HG02763 (cell line): ENCODE measurements around the gene ATP8A2.

ENCODE experiments used
- ATAC-seq: cut with Tn5 transposase; IDR thresholded peaks from one replicate; pipeline ENCODE4 v1.9.1; 2021; ENCODE audit warnings: mild to moderate bottlenecking, moderate library complexity; ENCODE audit not compliant: unreplicated experiment

ATP8A2 gene

DNA sequence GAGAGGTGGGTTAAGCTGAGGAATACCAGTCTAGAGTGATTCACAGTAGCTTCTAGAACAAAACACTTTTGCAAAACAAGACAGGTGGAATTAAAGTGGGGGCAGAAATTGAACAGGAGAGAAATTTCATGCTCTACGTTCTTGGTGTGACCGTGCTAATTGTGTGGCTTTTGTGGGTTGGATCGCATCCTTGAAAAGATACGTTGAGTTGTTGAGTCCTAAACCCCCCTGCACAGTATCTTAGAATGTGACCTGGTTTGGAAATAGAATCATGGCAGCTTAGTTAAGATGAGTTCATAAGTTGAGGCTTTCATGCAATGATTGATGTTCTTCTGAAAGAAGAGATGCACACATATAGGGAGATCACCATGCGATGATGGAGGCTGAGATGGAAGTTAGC, 308.2 kb downstream of the ATP8A2 start:
- no peak for ATAC-seq

DNA sequence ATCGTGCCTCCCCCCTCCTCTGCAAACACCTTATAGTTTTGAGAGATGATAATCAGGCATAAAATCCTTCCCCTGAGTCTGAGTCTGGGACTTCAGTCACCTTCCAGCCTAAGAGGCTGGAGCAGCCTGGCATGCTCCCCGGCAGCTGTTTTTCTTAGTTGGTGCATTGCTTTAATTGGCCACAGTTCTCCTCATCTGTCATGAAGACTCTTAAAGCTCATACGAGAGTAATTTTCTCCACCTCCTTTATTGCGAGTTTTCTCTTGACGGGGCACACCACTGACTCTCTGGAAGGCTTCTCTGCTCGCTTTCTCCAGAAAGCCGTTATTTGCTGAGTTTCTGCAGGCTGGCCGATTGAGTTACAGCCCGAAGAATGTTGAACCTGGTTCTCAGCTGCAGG, 310.5 kb downstream of the ATP8A2 start:
- no peak for ATAC-seq

DNA sequence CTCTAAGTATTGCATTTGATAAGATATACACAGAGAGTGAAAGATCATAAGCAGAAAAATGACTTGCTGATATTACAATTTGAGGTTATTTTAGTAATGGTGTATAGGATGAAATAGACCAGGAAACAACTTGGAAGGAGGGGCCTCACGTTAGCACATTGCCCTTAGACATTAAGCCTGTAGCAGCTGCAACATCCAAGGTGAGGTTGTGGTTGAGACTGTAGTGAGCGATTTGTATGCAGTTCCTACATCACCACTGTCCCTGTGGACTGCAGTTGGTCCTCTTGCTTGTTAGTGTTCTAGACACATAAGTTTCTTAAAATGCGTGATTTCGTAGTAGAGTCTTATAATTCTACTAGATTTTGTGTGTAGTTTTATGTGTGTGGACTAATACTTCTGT, 311.3 kb downstream of the ATP8A2 start:
- ATAC-seq, result no peak

DNA sequence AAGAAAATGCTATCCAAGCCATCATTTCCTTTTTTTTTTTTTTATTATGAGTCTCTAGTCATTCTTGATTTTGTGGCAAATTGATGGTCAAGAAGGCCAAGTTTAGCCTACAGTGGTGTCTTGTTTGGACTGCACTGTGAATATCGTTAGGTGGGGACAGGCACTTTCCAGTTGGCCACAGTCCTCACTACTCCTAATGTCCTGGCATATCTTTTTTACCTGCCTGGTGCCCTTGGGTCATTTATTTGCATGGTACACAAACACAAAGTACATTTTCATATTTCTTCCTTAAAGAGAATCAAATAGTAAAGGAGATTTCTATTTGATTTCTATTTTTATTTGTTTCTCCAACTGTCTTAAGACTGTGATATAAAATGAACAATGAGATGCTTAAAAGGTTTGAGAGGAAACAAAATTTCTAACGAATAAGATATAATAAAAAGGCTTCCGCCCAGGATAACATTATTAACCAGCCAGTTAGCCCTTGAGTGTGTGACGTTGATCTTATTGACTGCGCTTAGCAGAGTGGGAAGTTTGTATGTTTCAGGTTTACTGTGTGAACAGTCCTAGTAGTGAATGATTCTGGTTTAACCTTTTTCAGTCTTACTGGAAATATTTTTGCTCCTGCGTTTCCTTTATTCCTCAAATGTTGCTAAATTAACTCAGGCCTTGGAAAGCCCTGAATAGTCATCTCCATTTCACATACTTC, 312.0 kb downstream of the ATP8A2 start:
- no peak for ATAC-seq

DNA sequence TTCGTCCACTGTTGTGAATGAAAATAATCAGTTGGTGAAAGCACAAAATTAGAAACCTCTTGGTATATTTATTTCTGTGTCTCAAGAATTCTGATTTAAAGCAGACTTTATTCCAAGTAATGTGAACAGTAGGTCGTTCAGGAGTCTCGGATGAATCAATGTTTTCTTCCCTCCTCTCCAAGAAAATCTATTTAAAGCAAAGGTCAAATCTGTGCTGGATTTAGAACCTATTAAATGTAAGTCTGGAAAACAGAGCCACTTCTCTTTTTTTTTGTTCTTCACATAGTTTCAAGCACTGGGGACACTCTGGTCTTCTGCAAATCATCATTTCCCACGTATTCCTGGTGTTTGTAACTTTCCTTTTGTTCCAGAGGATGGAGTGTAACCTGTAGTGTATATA, 312.7 kb downstream of the ATP8A2 start:
- no peak for ATAC-seq

DNA sequence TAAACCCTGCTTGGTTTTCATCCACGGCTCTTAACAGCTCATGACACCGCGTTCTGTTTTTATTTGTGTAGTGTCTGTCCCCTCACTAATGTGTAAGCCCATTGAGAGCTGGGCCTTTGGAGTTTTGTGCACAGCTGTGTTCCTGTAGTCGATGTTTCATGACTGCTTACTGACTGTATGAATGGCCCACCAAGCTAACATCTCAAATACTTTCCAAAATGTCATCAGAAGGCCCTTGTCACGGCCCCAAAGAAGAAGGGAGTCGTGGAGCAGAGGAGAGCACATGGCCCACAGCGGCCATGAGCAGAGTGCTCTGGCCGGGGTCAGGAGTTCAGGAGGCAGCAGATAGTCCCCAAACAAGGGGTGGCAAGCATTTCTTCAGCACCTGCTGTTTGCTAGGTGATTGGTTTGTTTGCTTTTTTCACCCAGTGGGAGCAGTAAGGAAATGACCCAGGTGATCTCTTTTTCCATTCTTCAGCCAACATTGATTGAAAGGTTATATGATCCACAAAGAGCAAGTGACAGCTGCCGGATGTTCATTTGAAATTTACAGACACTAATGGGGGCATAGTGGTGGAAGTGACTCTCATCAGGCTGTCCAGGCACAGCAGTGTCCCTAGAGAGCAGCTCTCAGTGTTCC, 315.2 kb downstream of the ATP8A2 start:
- ATAC-seq, result no peak

DNA sequence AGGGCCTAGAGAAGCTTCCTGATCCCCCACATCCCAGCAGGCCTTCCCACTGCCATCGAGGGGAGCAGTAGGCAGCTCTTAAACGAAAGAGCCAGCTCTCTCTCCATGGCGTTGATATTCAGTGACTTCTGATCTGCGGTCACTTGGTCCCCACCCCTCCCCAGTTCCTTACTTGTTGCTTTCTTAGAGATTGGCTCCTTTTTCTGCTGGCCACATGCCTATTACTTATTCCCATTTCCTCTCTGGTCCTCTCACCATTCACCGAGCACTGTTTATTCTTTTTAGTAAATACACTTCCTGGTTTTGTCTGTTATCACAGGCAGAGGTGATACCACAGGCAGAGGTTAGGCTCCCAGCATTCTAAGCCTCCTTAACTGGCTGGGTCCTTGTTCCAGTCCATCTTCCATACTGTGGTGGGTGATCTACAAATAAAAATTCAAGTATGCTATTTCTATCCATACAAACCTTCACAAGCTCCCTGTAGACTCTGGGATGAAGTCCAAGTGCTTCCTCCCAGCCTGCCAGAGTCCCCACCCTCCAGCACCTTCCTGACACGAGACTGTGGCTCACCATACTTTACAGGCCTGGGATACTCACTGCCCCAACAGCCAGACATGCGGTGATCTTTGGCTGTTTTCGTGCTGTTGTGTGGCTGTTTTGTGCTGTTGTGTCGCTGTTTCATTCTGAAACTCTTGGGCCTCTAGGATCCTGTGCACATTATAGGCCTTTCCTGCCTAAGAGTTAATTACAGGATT, 315.9 kb downstream of the ATP8A2 start:
- ATAC-seq, result no peak

DNA sequence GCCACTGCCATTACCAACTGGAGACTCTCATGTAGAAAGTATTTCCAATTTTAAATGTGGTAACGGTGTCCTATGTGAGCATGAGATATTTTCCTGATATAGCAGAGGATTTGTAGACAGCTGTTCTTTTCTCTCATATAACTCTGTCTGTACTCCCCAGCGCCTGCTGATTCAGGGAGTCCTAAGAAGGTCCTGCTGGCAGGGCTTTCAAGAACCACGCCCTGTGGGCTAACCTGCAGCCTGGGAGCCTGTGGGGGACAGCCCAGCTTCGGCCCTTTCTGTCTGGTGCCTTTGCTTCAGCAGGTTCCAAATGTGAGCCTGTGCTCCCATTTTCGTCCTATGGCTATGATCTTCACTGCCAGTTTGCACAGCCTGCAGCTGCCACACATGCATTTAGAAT, 316.8 kb downstream of the ATP8A2 start:
- no peak for ATAC-seq

DNA sequence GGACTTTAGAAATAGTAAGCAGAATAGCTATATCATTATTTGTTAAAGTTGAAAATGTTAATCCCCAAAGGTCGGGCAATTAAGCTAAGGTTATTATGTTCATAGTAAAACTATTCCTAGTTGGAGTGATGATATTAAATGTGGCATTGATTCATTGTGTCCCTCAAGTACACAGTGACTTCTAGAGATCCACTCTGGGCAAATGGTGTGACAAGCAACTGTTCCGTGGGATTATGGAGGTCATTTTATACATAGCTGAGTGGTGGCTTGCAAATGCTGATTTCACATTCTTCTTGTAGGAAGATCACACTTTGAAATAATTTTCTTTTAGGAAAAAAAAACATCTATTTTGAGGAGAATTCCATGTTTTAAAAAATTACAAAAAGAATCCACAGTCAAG, 317.8 kb downstream of the ATP8A2 start:
- ATAC-seq, result no peak

DNA sequence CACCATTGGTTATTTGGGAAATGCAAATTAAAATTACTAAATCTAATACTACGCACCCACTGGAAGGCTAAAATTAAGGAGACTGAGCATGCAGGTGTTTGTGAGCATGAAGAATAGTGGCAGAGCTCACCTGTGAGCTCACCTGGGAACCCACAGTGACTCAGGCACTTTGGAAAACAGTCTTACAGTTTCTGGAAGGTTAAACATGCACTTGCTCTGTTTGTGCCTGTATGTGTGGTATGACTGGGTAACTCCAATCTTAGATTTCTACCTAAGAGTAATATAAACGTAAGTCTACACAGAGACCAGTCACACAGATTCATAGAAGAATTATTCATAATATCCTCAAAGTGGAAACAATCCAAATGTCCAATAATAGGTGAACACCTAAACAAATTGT, 318.8 kb downstream of the ATP8A2 start:
- no peak for ATAC-seq

DNA sequence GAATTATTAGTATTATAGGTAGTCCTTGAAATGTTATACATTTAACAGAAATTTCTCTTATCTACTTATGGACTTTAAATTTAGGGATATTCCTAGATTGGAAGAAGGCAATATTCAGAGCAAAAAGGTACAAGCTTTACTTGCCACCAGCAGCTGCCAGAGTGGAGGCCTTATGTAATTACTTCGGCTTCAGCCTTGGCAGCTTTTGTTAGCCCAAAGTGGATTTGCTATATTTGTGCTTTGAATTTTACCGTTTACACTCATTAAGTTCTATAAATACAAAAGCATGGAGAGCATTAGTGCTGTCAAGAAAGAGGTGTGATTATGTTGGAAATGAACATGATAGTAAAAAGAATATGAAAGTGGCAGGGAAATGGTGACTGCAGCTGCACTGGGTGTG, 319.9 kb downstream of the ATP8A2 start:
- no peak for ATAC-seq

DNA sequence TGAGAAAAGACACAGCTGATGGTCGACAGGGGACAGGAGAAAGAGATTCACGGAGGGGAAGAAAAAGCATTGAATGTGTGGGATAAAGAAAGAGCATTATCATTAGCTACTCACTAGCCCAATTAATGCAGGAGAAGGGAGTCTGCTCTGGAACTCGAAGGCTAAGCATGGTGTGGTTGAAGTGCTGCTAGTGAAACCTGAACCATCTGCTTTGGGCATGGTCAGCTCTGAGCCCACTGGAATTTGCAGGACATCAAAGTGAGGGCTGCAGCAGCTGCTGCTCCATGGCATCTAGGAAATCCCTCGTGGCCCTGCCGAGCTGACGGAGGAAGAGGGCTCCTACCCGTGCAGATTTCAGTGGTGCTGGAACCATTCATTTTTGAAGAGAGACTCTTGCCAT, 320.3 kb downstream of the ATP8A2 start:
- ATAC-seq, result no peak

DNA sequence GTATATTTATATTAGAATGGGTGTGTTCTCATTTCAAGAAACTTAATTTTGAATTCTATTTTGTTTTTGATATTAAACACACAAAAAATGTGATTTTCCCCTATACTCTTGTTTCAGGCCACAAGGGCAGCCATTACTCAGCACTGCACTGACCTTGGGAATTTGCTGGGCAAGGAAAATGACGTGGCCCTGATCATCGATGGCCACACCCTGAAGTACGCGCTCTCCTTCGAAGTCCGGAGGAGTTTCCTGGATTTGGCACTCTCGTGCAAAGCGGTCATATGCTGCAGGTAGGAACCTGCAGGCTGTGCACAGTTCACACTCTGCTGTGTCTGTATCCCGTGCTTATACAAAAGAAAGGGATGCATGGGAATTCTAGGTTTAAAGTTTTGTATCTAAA, 327.3 kb downstream of the ATP8A2 start:
- ATAC-seq, result no peak

DNA sequence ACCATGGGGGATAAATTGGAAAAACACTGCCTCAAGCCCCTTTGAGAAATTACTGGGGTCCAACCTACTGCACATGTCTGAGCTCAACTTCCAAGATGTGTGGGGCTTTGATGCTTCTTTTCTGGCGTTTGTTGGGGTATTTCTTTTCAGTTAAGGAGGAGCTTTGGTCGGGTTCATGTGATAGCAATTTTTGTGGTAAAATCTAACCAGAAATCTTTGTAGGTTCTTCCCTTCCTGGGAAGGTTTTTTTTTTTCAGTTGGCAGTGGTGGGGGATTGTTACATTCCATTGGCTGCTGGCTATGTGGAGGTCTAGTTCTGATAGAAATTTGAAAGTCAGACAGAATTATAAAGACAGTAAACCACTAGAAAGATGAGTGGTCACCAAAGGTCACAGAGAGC, 327.8 kb downstream of the ATP8A2 start:
- no peak for ATAC-seq

DNA sequence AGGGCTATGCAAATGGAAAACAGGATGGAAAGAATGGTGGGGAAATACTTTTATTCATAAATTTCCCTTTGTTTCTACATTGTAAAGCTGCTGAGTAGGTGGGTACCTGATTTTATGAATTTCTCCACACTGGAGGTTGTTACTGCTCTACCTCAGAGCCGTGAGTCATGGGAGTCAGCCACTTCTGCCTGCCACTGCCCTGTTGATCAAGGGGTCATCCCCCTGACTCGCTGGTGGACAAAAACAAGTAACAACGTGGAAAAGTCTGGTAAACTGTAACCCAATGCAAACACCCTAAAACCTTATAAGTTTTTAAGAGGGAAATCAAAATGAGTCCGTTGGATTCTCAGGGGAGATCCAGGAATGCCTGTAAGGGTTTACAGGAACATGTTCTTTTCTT, 329.5 kb downstream of the ATP8A2 start:
- ATAC-seq, result no peak

DNA sequence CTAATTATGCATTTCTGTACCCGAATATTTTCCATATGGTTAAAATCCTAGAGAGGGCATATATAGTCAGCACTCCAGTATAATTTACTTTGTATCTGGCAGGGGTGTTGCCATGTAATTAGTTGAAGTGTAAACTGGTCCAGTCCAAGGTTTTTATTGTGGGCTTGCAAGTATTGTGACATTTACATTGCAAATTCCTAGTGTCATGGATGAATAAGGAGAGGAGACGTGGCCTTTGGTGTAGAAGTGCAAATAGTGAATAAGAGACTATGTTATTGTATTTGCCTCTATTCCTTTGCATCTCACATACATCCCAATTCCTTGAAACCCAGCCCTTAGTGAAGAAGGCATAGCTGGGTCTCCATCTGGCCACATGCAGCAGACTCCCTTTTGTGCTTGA, 330.6 kb downstream of the ATP8A2 start:
- ATAC-seq, result no peak

DNA sequence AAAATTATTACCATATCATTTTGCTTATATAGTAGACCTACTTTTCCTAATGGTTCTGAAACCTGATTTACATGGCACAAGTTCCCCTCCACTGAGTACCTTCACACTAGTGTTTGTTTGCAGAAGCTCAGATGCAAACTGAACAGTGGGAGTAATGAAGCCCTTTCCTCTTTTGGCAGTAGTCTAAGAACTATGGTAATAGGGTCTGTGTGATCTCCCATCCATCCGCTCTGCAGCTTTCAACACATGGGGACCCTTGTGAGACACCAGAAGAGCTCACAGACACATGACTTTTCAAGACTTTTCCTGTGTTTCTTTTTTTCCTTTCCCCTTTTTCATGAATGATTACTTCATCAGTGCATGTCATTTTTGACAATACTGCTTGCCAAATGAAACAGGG, 336.0 kb downstream of the ATP8A2 start:
- no peak for ATAC-seq

DNA sequence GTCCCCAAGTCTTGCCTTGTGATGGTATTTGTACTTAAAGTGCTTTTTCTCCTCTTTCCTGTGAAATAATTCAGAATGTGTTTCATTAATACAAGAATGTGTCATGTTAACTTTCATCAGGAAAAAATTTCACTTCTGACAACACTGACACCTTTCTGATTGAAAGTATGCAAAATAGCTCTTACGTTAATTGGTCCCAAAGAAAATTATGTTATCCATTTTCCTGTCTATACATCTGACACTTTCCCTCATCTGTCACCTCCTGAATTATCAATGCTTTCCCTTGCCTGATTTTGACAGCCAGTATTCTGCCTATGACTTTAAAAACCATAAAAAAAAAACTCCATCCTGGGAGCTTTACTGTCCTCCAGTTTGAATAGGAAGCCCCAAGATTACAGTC, 336.5 kb downstream of the ATP8A2 start:
- no peak for ATAC-seq

DNA sequence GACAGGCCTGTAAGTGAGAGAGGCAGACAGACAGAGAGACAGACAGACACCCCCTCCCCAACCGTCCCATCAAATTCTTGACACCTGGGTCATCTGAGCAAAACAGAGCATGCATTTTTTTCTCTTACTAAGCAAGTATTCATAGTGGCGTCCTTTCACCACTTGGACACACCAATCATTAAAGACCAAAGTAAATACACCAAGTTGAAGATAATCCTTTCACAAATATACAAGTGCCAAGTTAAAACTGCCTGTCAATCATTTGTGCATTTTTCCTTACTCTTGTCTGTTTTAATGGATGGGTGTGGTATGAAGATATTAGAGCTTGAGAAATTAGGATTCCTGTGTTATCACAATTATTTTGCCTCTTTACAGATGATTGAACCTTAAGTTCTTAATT, 337.3 kb downstream of the ATP8A2 start:
- no peak for ATAC-seq

DNA sequence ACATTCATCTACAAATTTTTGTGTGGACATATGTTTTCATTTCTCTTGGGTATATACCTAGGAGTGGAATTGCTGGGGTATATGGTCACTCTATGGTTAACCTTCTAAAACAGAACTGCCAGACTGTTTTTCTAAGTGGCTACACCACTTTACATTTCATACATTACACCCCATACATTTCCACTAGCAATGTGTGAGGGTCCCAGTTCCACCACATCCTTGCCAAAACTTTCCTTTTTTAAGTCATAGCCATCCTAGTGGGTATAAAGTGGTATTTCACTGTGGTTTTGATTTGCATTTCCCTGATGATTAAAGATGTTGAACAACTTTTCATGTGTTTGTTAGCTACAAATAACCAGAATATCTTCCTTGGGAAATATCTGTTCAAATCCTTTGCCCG, 344.0 kb downstream of the ATP8A2 start:
- no peak for ATAC-seq

DNA sequence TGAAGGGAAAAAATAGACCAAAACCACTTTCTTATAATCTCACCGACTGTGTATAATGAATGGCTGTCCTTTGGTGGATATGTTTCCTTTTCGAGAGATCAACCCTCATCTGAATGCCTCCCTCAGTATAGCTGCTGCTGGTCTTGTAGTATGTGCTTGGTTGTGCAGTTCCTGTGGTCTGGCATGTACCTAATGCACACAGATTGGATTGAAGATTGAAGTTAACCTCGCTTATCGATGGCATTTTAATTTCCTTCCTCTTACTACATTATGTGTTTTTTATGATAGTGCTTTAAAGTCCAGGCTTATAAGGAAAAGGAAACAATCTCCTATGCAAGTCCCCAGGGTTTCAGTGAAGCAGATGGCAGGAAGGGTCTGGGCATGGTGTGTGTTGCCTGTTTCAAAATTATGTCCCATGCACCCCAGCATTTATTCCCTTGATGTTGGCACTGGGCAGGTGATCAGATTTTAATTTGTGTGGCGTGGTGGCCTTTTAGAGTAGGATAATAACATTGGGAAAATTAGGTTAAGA, 346.0 kb downstream of the ATP8A2 start:
- no peak for ATAC-seq

DNA sequence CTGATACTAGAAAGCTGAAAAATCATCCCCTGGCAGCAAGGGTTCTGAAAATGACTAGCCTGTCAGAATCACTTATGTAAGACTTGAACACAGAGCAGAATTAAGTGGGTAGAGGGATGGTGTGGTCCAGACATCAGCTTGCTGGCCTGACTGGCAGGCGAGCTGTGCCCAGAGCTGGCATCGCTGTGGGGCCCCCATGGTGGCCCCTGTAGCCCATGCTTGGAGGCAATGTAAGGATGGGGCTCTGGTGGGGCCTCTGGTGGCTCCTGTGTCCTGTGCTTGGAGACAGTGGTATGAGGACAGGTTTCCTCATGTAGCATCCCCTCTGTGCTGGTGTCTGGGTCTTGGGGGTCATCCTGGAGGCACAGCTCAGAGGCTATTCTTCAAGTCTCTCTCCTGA, 347.9 kb downstream of the ATP8A2 start:
- no peak for ATAC-seq
